Ovary (tissue), 3 donors: Measurements from ENCODE around the gene SMIM5.

Experiments
- CTCF ChIP-seq, 3 donors: fragments of 450-650 bp in 2 of 3; fragments of 200-600 bp in 1 of 3; IDR thresholded peaks; one replicate each; pipeline versions ENCODE4 v1.5.1 to v1.8.0; 2016 to 2022; ENCODE audit warnings: antibody characterized with exemption in 3 of 3, mild to moderate bottlenecking in 1 of 3
- EP300 ChIP-seq: sonication (generic); formaldehyde crosslinking; IDR thresholded peaks from one replicate; pipeline ENCODE4 v1.6.1; 2017; ENCODE audit warnings: antibody characterized with exemption
- POLR2A ChIP-seq: fragments of 450-650 bp; IDR thresholded peaks from one replicate; pipeline ENCODE4 v1.6.1; 2017; ENCODE audit warnings: antibody characterized with exemption, mild to moderate bottlenecking, moderate library complexity
- donor health status: DM: no; HTN: no; CAD: no.

DNA sequence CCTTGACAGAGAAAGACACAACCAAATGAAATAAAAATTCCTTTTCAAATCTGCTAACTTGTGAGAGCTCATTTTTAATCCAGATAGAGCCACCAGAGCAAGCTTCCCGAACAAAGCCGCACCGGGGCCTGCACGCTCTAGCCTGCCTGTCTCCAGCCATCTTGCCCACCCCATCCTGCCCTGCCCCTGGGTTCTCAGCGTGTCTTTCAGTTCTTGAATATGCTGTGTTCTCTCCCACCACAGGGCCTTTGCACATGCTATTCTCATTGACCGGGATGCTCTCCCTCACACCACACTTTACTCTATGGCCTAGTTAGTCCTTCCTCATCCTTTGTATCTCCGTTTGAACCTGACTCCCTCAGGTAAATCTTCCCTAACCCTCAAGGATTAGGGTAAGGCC, 14.7 kb downstream of the SMIM5 start:
- no peak for TF ChIP-seq CTCF (IDR thresholded peaks at IDR 0.05)
- no peak for TF ChIP-seq POLR2A
- no peak for TF ChIP-seq EP300
